Ishikawa (cell line): ENCODE measurements around the gene ATP6V0C.

ENCODE experiments used
- CEBPB ChIP-seq: IDR thresholded peaks from 2 replicates; pipeline ENCODE4 v1.6.1; 2012
- FOXM1 ChIP-seq: IDR thresholded peaks from 2 replicates; pipeline ENCODE4 v1.6.1; 2012; ENCODE audit warnings: low read depth, borderline replicate concordance
- MAX ChIP-seq: IDR thresholded peaks from 2 replicates; pipeline ENCODE4 v1.6.1; 2012
- REST ChIP-seq: IDR thresholded peaks from 2 replicates; pipeline ENCODE4 v1.6.1; 2012; ENCODE audit warnings: low read depth, mild to moderate bottlenecking
- YY1 ChIP-seq: IDR thresholded peaks from 2 replicates; pipeline ENCODE4 v1.6.1; 2012; ENCODE audit warnings: low read depth

GRCh38 chr16:2485811-2486507 is 27.8 kb upstream of the ATP6V0C start:
- TF ChIP-seq YY1: no peak
- no peak for TF ChIP-seq REST
- TF ChIP-seq FOXM1: no peak
- no peak for TF ChIP-seq MAX
- TF ChIP-seq CEBPB: no peak
